K562 (cell line): ENCODE results near the gene DHX38. TPM values are rescaled to one million over a fixed set of nuclear protein-coding genes. Genes with fewer than 3 reads are reported as not detected.

Experiments used
- ATAC-seq: fragments of 200-7000 bp; cut with Tn5 transposase; 3 replicates; pipeline ENCODE4 v1.9.1; 2020; ENCODE audit warnings: moderate library complexity
- BruUV-seq: library from RNA; stranded (reverse); fragments of 400-500 nt; replicated peaks from 2 replicates; lab custom pipeline; 2021; lab: Mats Ljungman, UMichigan
- CTCF ChIA-PET: fragments of 300-600 bp; formaldehyde crosslinking; extraction: SDS; loops from one replicate; lab custom pipeline; 2021; ENCODE audit warnings: low intra/inter-chr PET ratio; lab: Yijun Ruan, JAX
- POLR2A ChIA-PET: fragments of 300-600, 350-650 bp; sonication (Branson Sonifier 250); formaldehyde crosslinking; extraction: SDS; loops from one replicate; lab custom pipeline; 2021; ENCODE audit warnings: antibody characterized with exemption, inconsistent platforms; lab: Yijun Ruan, JAX
- DNase-seq, 4 experiments: peaks; one replicate each; pipeline versions ENCODE4 v3.0.0 to v3.0.0-alpha.2; 2011 to 2018; ENCODE audit warnings: low spot score in 3 of 4, mixed read lengths in 3 of 4; ENCODE audit errors: extremely low read depth in 1 of 4
- FAIRE-seq: peaks from 2 replicates; lab custom pipeline; 2011; peaks lifted over from hg19 to GRCh38; lab: Jason Lieb, UNC
- H2AFZ ChIP-seq: 2 replicates; pipeline ENCODE4 v1.6.0; 2011; ENCODE audit warnings: low read depth, low read length, control low read depth, inconsistent platforms
- H3K27ac ChIP-seq: fragments of 200-600 bp; 3 replicates; pipeline ENCODE4 v1.8.0; 2011; ENCODE audit warnings: low read depth, mild to moderate bottlenecking, control low read depth, inconsistent platforms, low read length, moderate library complexity, mixed read lengths; ENCODE audit errors: extremely low read depth
- H3K27me3 ChIP-seq, 2 experiments: fragments of 300-600 bp in 1 of 2; 2 replicates in 1 of 2; 3 replicates in 1 of 2; pipeline versions ENCODE4 v1.6.0 to v1.8.0; 2011; ENCODE audit warnings: inconsistent platforms in 2 of 2, low read length in 2 of 2, mild to moderate bottlenecking in 1 of 2, mixed read lengths in 1 of 2, moderate library complexity in 1 of 2; ENCODE audit not compliant: control insufficient read depth in 2 of 2, insufficient read depth in 2 of 2
- H3K36me3 ChIP-seq: fragments of 300-600 bp; 3 replicates; pipeline ENCODE4 v1.8.0; 2011; ENCODE audit warnings: mild to moderate bottlenecking, low read length, inconsistent platforms; ENCODE audit not compliant: control insufficient read depth, insufficient read depth
- H3K4me1 ChIP-seq, 2 experiments: fragments of 200-600 bp in 1 of 2; replicated peaks in 1 of 2; 2 replicates in 1 of 2; 3 replicates in 1 of 2; pipeline versions ENCODE4 v1.5.1 to v1.8.0; 2011; ENCODE audit warnings: inconsistent platforms in 2 of 2, low read length in 2 of 2, mild to moderate bottlenecking in 1 of 2, mixed read lengths in 1 of 2, moderate library complexity in 1 of 2; ENCODE audit not compliant: control insufficient read depth in 2 of 2, insufficient read depth in 2 of 2
- H3K4me2 ChIP-seq: 2 replicates; pipeline ENCODE4 v1.6.1; 2011; ENCODE audit warnings: low read length, control low read depth, inconsistent platforms, mixed read lengths; ENCODE audit not compliant: insufficient read depth
- H3K4me3 ChIP-seq: fragments of 200-600 bp; sonication (generic), shearing (Covaris generic); 2 replicates; pipeline ENCODE4 v1.5.1; 2016; ENCODE audit warnings: control low read depth, inconsistent platforms
- H3K79me2 ChIP-seq: fragments of 200-600 bp; 3 replicates; pipeline ENCODE4 v1.8.0; 2011; ENCODE audit warnings: low read length, inconsistent platforms; ENCODE audit not compliant: control insufficient read depth, insufficient read depth
- H3K9ac ChIP-seq, 2 experiments: 2 replicates each; pipeline versions ENCODE4 v1.6.0 to v1.6.1; 2011; ENCODE audit warnings: low read depth in 2 of 2, low read length in 2 of 2, control low read depth in 1 of 2, inconsistent platforms in 1 of 2, mild to moderate bottlenecking in 1 of 2, mixed read lengths in 1 of 2; ENCODE audit not compliant: insufficient read depth in 1 of 2
- H3K9me1 ChIP-seq: one replicate; pipeline ENCODE4 v1.6.0; 2011; ENCODE audit warnings: inconsistent platforms, mild to moderate bottlenecking, low read length, moderate library complexity; ENCODE audit not compliant: control insufficient read depth, insufficient read depth
- H3K9me3 ChIP-seq: replicated peaks from 2 replicates; pipeline ENCODE4 v1.5.1; 2011; ENCODE audit warnings: low read depth, low read length, inconsistent platforms; ENCODE audit not compliant: control insufficient read depth, insufficient read depth
- H4K20me1 ChIP-seq: replicated peaks from 2 replicates; pipeline ENCODE4 v1.6.1; 2011; ENCODE audit warnings: low read length, inconsistent platforms, mixed read lengths; ENCODE audit not compliant: control insufficient read depth, insufficient read depth
- TEAD4 ChIP-seq, 2 experiments: sonication (generic) in 1 of 2; formaldehyde crosslinking in 1 of 2; IDR thresholded peaks; 2 replicates each; pipeline versions ENCODE4 v1.6.1 to v1.8.0; 2012 to 2022; ENCODE audit warnings: borderline replicate concordance in 1 of 2, inconsistent platforms in 1 of 2, low read length in 1 of 2, mild to moderate bottlenecking in 1 of 2, missing genetic modification reagents in 1 of 2
- ZNF444 ChIP-seq: fragments of 250-450 bp; sonication (Bioruptor Pico); IDR thresholded peaks from 2 replicates; pipeline ENCODE4 v1.4.0; 2020; ENCODE audit warnings: mild to moderate bottlenecking, moderate library complexity
- WGBS: fragments of 100-300 bp; shearing (Covaris generic); methylation state at CpG from one replicate; pipeline ENCODE4 v1.1.6; 2016; ENCODE audit warnings: low coverage, mixed read lengths; ENCODE audit not compliant: insufficient coverage; ENCODE audit errors: missing lambda C conversion rate; 5-methylcytosine and 5-hydroxymethylcytosine counted together
- in situ Hi-C: fragments of 300-500 bp; cut with MboI; formaldehyde crosslinking; loops from 4 replicates; pipeline ENCODE4 v1.15.0; 2018; ENCODE audit warnings: inconsistent platforms, mixed read lengths
- intact Hi-C: fragments of 100-400 bp; cut with micrococcal nuclease; formaldehyde crosslinking; loops from 2 replicates; pipeline ENCODE4 v1.14.2; 2022
- polyA plus RNA-seq, 8 experiments: library from polyadenylated mRNA; depleted of rRNA in 4 of 8; stranded (reverse) in 5 of 8; unstranded in 3 of 8; fragments of >200 nt; fragmentation: Nextera tagmentation in 2 of 8; fragmentation: Illumina TruSeq in 1 of 8; extraction: Ambion mirVana in 2 of 8; extraction: Trizol in 1 of 8; gene quantifications; 2 replicates each; pipeline versions ENCODE4 v1.2.1 to v1.2.3, GENCODE V29; 2011 to 2014; ENCODE audit warnings: inconsistent platforms in 1 of 8, missing spikeins in 1 of 8
- total RNA-seq, 7 experiments: library from RNA; depleted of rRNA in 6 of 7; stranded (reverse); fragments of >200 nt in 6 of 7; fragmentation: Illumina TruSeq in 2 of 7; extraction: Trizol in 2 of 7; gene quantifications; 2 replicates each; pipeline versions ENCODE4 v1.2.1 to v1.2.3, GENCODE V29; 2011 to 2021; ENCODE audit warnings: low replicate concordance in 1 of 7
- TF ChIP-seq, protein P1 (sequence below): sonication (generic); formaldehyde crosslinking; IDR thresholded peaks from 2 replicates; pipeline ENCODE4 v1.8.1; 2023; ENCODE audit warnings: mild to moderate bottlenecking, missing genetic modification reagents

DHX38 gene
- total and polyA plus RNA-seq, 9 of the 15 experiments (the other 6 are each of a cell fraction or from before 2014, with no cell fraction given) = 2.8 to 76.8 (median 40.8) TPM

DNA sequence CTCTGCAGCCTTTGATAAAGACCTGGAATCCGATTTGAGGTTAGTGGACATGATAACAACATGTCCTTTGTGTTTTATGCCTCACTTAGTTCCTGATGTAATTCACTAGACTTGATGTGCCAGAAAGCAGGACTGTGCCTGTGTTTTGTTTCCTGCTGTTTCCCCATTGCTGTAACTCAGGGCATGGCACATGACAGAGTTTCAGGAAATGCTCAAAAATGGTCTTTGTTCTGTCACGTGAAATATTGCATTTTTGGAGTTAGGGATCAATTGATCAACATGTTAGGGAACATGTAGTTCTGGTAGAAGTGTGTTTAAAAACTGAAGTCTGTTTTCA, 32.8 kb downstream of the DHX38 start:
- no peak for DNase-seq
- in situ Hi-C loops = no loop called here
- H3K36me3 ChIP-seq = no peaks in the 10 kb centered on the region
- 0% methylated on average over 2 of the region's 2 CpGs for WGBS
- intact Hi-C loops = loop anchor here (5.0 kb wide), 2 partner anchors 341 to 1831 kb away; no protein-coding TSS in a partner anchor
- ChIA-PET POLR2A (no interaction called here), CTCF (interaction anchor here (1.2 kb wide), 1 partner anchor 114 kb away, joined by 3 read pairs; no protein-coding TSS in a partner anchor)
- no peak overlapping the region for H3K27ac ChIP-seq
- H3K4me3 ChIP-seq = no peak overlapping the region
- H3K4me1 ChIP-seq = peaks cover 0 to 8% of the 10 kb centered on the region in 2 experiments; a peak in 1 of 5 replicates
- no peak overlapping the region for H2AFZ ChIP-seq
- H3K9me1 ChIP-seq = no peaks in the 10 kb centered on the region
- no peak overlapping the region for H3K4me2 ChIP-seq
- TF ChIP-seq, protein P1, sequence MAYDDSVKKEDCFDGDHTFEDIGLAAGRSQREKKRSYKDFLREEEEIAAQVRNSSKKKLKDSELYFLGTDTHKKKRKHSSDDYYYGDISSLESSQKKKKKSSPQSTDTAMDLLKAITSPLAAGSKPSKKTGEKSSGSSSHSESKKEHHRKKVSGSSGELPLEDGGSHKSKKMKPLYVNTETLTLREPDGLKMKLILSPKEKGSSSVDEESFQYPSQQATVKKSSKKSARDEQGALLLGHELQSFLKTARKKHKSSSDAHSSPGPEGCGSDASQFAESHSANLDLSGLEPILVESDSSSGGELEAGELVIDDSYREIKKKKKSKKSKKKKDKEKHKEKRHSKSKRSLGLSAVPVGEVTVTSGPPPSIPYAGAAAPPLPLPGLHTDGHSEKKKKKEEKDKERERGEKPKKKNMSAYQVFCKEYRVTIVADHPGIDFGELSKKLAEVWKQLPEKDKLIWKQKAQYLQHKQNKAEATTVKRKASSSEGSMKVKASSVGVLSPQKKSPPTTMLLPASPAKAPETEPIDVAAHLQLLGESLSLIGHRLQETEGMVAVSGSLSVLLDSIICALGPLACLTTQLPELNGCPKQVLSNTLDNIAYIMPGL = no peak
- TF ChIP-seq TEAD4 (IDR thresholded peaks at IDR 0.05; ENCODE audit: low read length) (0 out of 2 replicates have a peak, but pooled peaks have one; percentile 24), TEAD4 (CRISPR knock-in tag; IDR thresholded peaks at IDR 0.05; ENCODE audit: borderline replicate concordance) (no peak), ZNF444 (no peak)
- peak; percentile 35 for FAIRE-seq
- no peaks in the 10 kb centered on the region for H3K9me3 ChIP-seq
- H3K27me3 ChIP-seq = peaks cover 5 to 14% of the 10 kb centered on the region in 2 experiments; a peak in 3 of 5 replicates
- no TSS peak for BruUV-seq
- H3K9ac ChIP-seq = no peak overlapping the region
- H4K20me1 ChIP-seq = no peaks in the 10 kb centered on the region; the same call in 1 of the 2 replicates
- no peaks in the 10 kb centered on the region for H3K79me2 ChIP-seq
- ATAC-seq = no peak
